Endodermal cell (in vitro differentiated cells): ENCODE results near the gene ZNF462. TPM values are rescaled to one million over a fixed set of nuclear protein-coding genes. Genes with fewer than 3 reads are reported as not detected.

Experiments used
- DNase-seq: peaks from one replicate; pipeline ENCODE4 v3.0.0-alpha.2; 2017
- H3K27ac ChIP-seq: 2 replicates; pipeline ENCODE4 v1.5.1; 2013; ENCODE audit warnings: mild to moderate bottlenecking, low read depth, low read length, moderate library complexity
- H3K27me3 ChIP-seq: 2 replicates; pipeline ENCODE4 v1.6.1; 2013; ENCODE audit warnings: mild to moderate bottlenecking, low read length, moderate library complexity; ENCODE audit not compliant: insufficient read depth, control insufficient read depth, poor library complexity, severe bottlenecking
- H3K36me3 ChIP-seq: 2 replicates; pipeline ENCODE4 v1.7.0; 2013; ENCODE audit warnings: mild to moderate bottlenecking, low read length, moderate library complexity; ENCODE audit not compliant: control insufficient read depth, insufficient read depth
- H3K4me1 ChIP-seq: one replicate; pipeline ENCODE4 v1.7.0; 2013; ENCODE audit warnings: low read length; ENCODE audit not compliant: control insufficient read depth, insufficient read depth
- H3K4me3 ChIP-seq: 2 replicates; pipeline ENCODE4 v1.5.1; 2013; ENCODE audit warnings: mild to moderate bottlenecking, low read length, moderate library complexity
- H3K9ac ChIP-seq: 2 replicates; pipeline ENCODE4 v1.6.1; 2013; ENCODE audit warnings: mild to moderate bottlenecking, low read length, moderate library complexity; ENCODE audit not compliant: poor library complexity, severe bottlenecking; ENCODE audit errors: extremely low read depth
- H3K9me3 ChIP-seq: 2 replicates; pipeline ENCODE4 v1.6.1; 2013; ENCODE audit warnings: mild to moderate bottlenecking, low read length, moderate library complexity; ENCODE audit not compliant: control insufficient read depth
- H3K27ac Mint-ChIP-seq: 2 replicates; pipeline ENCODE4 v1.8.0; 2020; ENCODE audit warnings: mixed read lengths
- H3K27me3 Mint-ChIP-seq: 2 replicates; pipeline ENCODE4 v1.8.0; 2021; ENCODE audit warnings: mild to moderate bottlenecking, mixed read lengths; ENCODE audit not compliant: insufficient read depth
- H3K36me3 Mint-ChIP-seq: 2 replicates; pipeline ENCODE4 v1.8.0; 2020; ENCODE audit warnings: low read depth, mixed read lengths
- H3K4me1 Mint-ChIP-seq: 2 replicates; pipeline ENCODE4 v1.8.0; 2020; ENCODE audit warnings: mixed read lengths
- H3K4me3 Mint-ChIP-seq: 2 replicates; pipeline ENCODE4 v1.8.0; 2020; ENCODE audit warnings: mild to moderate bottlenecking, moderate library complexity, mixed read lengths
- H3K9me3 Mint-ChIP-seq: 2 replicates; pipeline ENCODE4 v1.8.0; 2020; ENCODE audit warnings: mild to moderate bottlenecking, mixed read lengths
- WGBS, 2 experiments: methylation state at CpG; one replicate each; pipeline versions ENCODE4 v1.1.5 to v1.1.7; 2013; ENCODE audit warnings: missing lambda C conversion rate in 2 of 2, mixed read lengths in 1 of 2; ENCODE audit not compliant: insufficient coverage in 1 of 2, insufficient read length in 1 of 2; 5-methylcytosine and 5-hydroxymethylcytosine counted together
- total RNA-seq, 2 donors: library from RNA; stranded (reverse); fragmentation: NEBNext Ultra II Directional in 1 of 2; extraction: Animal tissue kit (Norgen Biotek cat#: 25700) in 1 of 2; gene quantifications; 2 replicates in 1 of 2; 3 replicates in 1 of 2; pipeline ENCODE4 v1.2.1, GENCODE V29; 2021
- TF ChIP-seq, protein P1 (sequence below): fragments of 200-600 bp; sonication (generic); conservative IDR thresholded peaks from 2 replicates; pipeline ENCODE4 v1.5.0; 2021; ENCODE audit warnings: antibody characterized with exemption, mild to moderate bottlenecking

ZNF462 gene
- total RNA-seq, 2 donors from 2014 or later = 68.2 to 88.4 TPM

DNA sequence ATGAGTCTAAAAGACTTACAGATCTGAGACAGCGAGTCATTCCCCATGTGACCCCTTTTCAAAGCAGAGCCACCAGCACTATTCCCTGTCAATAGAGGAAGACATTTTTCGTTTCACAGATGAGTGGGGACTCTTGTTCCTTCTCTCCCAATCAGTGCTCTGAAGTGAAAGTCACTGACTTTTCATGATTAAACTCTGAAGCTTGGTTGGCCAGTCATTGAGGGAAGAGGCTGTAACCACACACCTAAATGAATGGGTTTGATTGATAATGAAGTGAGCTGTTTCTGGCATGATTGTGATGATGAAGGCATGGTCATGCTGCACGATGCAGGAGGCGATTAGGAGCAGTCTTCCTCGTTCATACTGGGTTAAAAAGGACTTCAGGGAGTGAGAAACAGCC is 171.9 kb downstream of the ZNF462 start:
- no peaks in the 10 kb centered on the region for H3K36me3 ChIP-seq
- H3K4me1 ChIP-seq = peaks cover 5% of the 10 kb centered on the region
- Mint-ChIP-seq H3K4me3 (no peak overlapping the region), H3K4me1 (peaks cover 19% of the 10 kb centered on the region), H3K36me3 (no peaks in the 10 kb centered on the region), H3K27ac (no peak overlapping the region), H3K27me3 (no peaks in the 10 kb centered on the region), H3K9me3 (no peaks in the 10 kb centered on the region)
- H3K9ac ChIP-seq = no peak overlapping the region
- TF ChIP-seq, protein P1, sequence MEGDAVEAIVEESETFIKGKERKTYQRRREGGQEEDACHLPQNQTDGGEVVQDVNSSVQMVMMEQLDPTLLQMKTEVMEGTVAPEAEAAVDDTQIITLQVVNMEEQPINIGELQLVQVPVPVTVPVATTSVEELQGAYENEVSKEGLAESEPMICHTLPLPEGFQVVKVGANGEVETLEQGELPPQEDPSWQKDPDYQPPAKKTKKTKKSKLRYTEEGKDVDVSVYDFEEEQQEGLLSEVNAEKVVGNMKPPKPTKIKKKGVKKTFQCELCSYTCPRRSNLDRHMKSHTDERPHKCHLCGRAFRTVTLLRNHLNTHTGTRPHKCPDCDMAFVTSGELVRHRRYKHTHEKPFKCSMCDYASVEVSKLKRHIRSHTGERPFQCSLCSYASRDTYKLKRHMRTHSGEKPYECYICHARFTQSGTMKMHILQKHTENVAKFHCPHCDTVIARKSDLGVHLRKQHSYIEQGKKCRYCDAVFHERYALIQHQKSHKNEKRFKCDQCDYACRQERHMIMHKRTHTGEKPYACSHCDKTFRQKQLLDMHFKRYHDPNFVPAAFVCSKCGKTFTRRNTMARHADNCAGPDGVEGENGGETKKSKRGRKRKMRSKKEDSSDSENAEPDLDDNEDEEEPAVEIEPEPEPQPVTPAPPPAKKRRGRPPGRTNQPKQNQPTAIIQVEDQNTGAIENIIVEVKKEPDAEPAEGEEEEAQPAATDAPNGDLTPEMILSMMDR = no peak
- no peak overlapping the region for H3K4me3 ChIP-seq
- H3K27ac ChIP-seq = no peak overlapping the region
- 86 to 95% methylated on average over 4 to 5 of the region's 5 CpGs for WGBS, 2 experiments
- no peaks in the 10 kb centered on the region for H3K9me3 ChIP-seq
- DNase-seq = no peak
- H3K27me3 ChIP-seq = no peaks in the 10 kb centered on the region

DNA sequence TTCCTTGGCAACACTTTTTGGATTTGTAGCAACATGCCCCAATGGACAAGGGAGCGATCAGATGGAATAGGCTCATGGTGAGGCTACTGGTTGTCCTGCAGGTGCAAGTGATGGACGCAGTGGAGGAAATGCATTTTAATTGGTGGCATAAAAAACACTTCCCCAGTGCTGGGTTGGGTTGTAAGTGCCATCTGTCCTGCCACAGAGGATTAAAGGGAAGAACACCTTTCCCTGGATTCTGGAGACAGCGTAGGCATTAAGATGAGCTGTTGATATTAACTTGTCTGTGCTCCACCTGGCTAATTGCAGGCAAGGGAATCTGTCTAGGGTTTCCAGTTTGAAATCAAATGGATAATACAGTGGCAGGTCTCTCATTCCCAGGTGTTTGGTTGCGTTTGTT is 173.4 kb downstream of the ZNF462 start:
- Histone ChIP-seq H3K4me3 (no peak overlapping the region), H3K9ac (no peak overlapping the region), H3K36me3 (no peaks in the 10 kb centered on the region), H3K4me1 (no peaks in the 10 kb centered on the region), H3K9me3 (no peaks in the 10 kb centered on the region), H3K27me3 (no peaks in the 10 kb centered on the region), H3K27ac (no peak overlapping the region)
- H3K27ac Mint-ChIP-seq = no peak overlapping the region
- no peaks in the 10 kb centered on the region for H3K9me3 Mint-ChIP-seq
- DNase-seq = no peak
- H3K27me3 Mint-ChIP-seq = no peaks in the 10 kb centered on the region
- TF ChIP-seq, protein P1 = no peak
- no peaks in the 10 kb centered on the region for H3K36me3 Mint-ChIP-seq
- no peak overlapping the region for H3K4me3 Mint-ChIP-seq
- peaks cover 4% of the 10 kb centered on the region for H3K4me1 Mint-ChIP-seq
- WGBS, 2 experiments = 95 to 100% methylated on average over 2 to 4 of the region's 4 CpGs

DNA sequence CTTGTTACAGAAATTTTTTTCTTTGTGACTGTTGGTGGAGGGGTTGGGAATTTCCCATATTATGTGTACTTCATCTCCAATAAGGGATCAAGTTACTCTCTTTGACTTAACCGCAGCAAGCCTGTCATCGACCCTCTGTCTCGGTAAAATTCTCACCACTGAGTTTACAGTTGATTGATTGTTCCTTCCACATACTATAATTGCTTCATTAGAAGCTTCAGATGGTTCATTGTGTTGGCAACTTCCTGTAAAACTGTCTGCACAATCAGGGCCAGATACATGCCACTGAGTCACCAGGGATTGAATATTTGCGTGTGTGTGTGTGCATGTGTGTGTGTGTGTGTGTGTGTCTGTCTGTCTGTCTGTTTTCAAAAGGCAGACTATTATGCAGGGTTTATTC is 176.6 kb downstream of the ZNF462 start:
- no peaks in the 10 kb centered on the region for H3K27me3 ChIP-seq
- TF ChIP-seq, protein P1 = no peak
- no peak overlapping the region for H3K27ac Mint-ChIP-seq

More for the DNA sequence above, 176.6 kb downstream of the ZNF462 start:
- H3K4me1 Mint-ChIP-seq = peaks cover 3% of the 10 kb centered on the region
- H3K27me3 Mint-ChIP-seq = no peaks in the 10 kb centered on the region
- Histone ChIP-seq H3K4me3 (no peak overlapping the region), H3K36me3 (no peaks in the 10 kb centered on the region), H3K9ac (no peak overlapping the region), H3K27ac (peak overlapping the region; percentile 71), H3K9me3 (no peaks in the 10 kb centered on the region), H3K4me1 (no peaks in the 10 kb centered on the region)
- H3K36me3 Mint-ChIP-seq = no peaks in the 10 kb centered on the region
- no peak for DNase-seq
- no peak overlapping the region for H3K4me3 Mint-ChIP-seq
- 89% methylated on average over 4 of the region's 4 CpGs; no CpG with 5 or more reads in 1 of the 2 experiments for WGBS, 2 experiments
- no peaks in the 10 kb centered on the region for H3K9me3 Mint-ChIP-seq
